Stimulated activated CD4-positive, alpha-beta T cell treated with anti-CD3 and anti-CD28 coated beads, Interleukin-2, amount 100 ng/mL, for 4 hours (primary cell): ENCODE results near the gene MAN1A1.
"Not testable (repeated sequence)": the region's sequence is repeated elsewhere in the genome, so short reads cannot be mapped to it uniquely, and the experiment has no call there.

Experiments used
- DNase-seq: peaks from one replicate; pipeline ENCODE4 v3.0.0-alpha.2; 2020; ENCODE audit warnings: low read depth

The MAN1A1 gene

DNA sequence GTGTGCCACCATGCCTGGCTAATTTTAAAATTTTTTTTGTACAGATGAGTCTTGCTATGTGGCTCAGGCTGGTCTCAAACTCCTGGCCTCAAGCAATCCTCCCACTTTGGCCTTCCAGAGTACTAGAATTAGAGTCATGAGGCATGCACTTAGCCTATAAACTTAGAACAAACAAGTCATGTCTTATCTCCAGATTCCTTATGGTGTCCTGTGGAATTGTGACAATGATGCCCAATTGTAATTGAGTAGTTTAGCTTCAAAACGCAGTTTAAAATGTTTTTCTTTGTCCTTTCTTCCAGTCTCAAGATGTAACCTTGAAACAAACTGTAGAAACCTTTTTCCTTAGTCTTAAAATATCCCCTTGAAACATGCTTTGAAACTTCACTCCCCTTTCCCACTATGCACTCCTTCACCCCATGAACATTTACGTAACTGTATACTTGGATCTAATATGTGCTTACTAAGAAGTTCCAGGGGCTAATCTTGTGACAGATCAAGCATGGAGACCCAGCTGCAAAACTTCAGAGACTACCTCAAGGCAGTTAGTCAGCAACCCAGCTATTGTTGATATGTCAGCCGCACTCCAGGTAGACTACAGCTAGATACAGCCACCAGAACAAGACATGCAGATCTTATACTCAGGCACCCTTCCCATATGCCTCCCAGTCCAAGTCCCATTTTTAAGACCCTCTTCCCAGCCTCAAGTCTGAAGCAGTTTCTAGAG, 46.2 kb downstream of the MAN1A1 start:
- DNase-seq = no peak

DNA sequence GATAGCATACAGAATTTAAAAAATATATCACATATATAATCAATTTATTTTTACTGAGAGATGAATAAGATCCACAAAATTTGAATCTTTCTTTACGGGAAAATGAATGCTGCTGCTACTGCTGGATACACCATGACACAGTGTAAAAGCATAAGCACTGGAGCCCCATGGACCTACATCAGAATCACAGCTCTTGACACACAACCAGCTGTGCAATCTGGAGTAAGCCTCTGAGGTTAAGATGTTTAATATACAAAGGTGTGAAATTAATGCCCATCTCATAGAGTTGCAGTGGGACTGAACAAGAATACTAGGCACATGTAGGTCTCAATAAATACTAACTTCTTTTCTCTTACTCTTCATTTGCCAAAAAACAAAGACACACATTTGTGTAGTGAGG, 48.1 kb downstream of the MAN1A1 start:
- DNase-seq = no peak

DNA sequence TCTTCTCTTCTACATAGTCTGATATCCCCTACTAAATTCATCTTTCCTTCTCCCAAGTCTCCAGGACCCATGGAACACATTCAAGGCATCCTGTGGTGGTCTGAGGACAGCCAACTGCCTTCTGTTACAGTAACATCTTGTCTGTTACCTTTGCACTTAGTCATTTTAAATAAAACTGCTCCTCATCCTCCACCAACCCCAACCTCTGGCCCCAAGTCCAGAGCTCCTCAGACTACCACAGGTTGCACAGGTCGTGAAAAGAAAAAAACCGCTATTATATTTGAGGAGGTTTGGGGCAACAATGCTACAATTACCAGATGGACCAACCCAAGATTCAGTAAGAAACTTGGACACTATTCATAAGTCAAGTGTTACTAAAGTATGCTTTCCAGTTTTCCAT, 49.9 kb downstream of the MAN1A1 start:
- no peak for DNase-seq

DNA sequence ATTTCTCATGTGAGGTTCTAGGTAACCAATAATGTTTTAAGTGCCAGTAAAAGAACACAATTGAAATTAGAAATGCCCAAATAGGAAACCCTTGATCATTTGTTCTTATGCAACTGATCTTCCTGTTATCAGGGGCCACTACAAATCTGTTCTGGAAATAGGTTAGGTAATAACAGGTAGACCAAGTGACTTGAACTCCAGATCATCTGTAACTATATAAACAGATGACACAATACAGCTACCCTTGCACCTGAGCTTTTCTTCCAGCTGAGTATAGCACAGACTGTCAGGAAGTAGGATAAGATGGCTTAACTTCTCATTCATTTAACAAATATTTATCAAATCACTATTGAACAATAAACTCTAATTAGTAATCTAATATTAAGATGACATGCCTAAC, 52.5 kb downstream of the MAN1A1 start:
- no peak for DNase-seq

DNA sequence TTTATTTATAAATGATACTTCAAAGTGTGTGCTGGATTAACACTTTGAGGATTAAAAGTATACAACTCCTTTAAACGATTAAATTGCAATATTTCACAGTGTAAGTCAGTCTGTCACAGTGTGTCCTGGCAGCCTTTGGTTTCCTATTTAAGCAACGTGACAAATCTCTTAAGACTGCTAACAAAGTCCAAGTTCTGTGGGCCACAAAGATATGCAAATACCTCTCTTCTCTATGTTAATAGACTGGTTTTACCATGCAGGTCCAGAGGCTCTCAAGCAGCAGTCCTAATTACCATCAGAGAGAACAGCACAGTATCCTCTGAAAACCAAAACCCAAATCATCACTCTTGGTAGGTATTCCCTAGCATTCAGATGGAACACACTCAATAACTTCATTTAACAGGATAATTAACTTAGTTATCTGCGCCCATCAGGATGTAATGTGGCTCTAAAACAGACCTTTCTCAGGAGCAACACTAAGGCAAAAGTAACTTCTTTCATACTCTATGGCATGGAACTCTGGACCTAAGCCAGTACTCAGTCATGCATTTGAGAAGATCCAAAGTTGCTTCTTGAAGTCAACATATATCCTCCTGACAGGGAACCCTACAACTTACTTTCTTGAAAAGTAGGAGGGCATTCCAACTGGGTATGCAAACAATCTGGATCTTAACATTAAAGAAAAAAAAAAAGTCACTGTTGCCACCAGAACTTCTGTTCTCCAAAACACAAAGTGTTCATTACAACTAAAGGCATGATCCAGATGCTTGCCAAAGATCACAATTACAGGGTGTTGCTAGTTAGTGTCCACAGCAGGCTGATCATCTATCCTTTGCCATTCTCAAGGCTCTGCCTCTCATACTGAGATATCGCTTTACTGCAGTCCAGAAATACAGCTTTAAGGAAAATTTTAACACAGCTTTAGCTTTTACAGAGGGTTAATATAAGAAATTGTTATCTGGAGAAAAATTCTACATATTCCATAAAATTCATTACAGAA, 53.2 kb downstream of the MAN1A1 start:
- no peak for DNase-seq

DNA sequence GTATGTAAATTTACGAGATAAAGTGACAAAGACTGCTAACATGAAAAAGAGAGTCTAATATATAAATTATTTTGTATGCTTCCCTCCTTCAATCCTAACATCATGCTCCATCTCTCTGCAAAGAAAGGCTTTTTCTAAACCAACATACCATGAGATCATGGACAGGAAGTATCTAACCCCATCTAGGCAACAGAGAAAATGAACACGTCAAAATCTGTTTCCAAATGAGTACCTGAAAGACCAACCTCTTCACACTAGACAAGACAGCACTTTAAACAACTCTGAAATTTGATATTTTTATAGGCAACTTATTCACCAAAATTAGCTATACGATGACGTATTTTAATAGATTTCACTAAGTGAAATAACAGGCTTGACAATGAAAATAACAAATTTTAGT, 54.6 kb downstream of the MAN1A1 start:
- no peak for DNase-seq

DNA sequence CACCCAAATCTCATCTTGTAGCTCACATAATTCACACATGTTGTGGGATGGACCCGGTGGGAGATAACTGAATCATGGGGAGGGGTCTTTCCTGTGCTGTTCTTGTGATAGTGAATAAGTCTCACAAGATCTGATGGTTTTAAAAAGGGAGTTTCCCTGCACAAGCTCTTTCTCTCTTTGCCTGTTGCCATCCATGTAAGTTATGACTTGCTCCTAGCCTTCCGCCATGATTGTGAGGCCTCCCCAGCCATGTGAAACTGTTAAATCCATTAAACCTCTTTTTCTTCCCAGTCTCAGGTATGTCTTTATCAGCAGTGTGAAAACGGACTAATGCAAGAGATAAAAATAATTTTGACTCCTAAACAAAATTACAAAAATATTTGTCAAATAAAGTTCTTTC, 58.5 kb downstream of the MAN1A1 start:
- not testable (repeated sequence) for DNase-seq

DNA sequence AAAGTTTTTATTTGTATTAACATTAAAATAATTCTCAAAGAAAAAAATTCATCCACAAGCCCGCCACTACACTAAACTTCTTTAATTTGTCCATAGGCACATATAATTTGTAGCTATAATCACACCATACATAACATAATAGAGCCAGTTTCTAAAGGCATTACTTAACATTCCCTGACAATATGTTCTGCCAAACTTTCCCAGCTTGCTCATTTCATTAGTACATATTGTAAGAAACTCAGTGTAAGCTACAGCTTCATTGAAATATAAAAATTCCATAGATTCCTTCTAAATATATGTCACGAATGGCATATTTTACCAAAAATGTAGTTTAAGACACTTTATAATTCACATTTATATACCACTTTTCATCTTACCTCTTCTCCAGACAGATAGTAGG, 59.3 kb downstream of the MAN1A1 start:
- no peak for DNase-seq

DNA sequence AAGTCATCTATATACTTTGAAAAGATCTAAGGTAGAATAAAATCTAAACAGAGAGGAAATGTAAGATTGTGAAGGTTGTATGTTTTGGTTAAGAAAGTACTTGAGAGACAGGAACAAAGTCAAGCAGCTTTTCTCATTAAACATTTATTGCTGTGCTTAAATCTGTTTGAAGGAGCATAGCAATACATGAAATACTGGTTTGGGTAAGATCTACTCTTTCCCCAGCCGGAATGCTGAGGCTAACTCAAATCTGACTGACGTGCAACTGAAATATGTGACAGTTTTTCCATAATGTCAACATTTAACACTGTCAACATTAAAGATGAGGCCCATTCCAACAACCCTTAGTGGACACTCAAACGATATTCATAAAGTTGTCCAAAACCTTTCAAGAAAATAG, 59.9 kb downstream of the MAN1A1 start:
- no peak for DNase-seq

DNA sequence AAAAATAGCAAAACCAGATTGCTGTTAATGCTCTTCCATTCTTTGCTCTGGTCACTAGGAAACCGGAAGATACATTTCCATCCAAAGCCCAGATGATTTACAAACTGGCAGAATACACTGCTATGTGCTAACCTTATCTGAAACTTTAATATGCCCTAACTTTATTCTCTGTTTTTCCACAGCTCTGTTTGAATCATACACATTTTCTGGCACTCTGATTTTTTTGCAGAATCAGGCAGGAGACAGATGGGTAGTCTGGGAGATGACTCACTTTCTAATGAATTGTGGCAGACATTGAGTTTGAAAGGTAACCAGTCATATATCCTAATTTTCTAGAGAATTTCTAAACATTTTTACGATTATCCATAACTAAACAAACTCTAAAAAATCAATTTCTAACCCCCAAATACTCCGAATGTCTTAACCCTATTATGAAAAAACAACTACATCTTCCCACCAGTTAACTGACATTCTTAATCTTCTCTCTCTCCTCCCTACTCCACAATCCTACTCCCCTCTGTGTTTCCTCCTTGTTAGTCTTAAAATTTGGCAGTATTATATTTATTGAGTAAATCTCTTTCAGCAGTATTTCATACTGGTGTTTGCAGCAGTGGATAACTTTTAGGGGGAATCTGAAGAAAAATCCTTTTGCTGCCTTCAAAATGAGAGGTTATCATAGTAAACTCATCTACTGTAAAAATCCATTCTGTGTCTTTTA, 63.5 kb downstream of the MAN1A1 start:
- no peak for DNase-seq

DNA sequence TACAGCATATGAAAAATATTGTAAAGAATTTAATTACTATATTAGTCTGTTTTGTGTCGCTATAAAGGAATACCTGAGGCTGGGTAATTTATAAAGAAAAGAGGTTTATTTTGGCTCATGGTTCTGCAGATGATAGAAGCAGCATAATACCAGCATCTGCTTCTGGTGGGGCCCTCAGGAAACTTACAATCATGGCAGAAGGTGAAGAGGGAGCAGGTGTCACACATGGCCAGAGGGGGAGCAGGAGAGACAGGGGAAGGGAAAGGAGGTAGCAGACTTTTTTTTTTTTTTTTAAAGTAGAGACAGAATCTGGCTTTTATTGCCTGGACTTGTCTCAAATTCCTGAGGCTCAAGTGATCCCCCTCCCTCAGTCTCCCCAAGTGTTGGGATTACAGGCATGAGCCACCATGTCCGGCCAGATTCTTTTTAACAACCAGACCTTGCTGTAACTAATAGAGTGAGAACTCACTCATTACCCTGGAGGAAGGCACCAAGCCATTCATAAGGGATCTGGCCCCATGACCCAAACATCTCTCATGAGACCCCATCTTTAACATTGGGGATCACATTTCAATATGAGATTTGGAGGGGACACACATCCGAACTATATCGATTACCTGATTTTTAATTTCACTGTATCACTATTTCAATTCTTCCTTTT, 64.6 kb downstream of the MAN1A1 start:
- DNase-seq = no peak

DNA sequence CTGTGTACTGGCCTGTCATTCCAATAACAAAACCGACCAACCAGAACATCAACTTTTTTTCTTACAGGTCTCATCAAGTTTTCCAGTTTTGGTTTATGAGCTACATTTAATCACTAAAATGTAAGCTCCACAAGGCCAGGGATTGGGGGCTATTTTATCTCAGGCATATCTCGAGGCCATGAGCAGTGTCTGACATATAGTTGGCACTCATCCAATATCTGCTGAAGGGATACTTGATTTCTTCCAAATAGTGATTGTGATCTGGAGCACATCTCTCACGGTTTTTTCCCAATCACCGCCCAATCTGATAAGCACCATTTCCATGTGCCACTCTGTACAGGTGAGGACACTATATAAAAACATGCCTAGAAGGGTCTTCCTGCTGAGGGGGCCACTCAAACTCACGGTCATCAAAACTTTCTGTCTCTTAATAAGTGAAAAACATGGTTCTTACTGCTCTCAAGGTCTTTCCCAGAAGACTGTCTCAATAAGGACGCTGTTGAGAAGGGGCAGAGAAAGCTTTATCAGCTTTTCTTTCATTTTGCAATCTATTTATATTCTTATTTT, 65.5 kb downstream of the MAN1A1 start:
- no peak for DNase-seq

DNA sequence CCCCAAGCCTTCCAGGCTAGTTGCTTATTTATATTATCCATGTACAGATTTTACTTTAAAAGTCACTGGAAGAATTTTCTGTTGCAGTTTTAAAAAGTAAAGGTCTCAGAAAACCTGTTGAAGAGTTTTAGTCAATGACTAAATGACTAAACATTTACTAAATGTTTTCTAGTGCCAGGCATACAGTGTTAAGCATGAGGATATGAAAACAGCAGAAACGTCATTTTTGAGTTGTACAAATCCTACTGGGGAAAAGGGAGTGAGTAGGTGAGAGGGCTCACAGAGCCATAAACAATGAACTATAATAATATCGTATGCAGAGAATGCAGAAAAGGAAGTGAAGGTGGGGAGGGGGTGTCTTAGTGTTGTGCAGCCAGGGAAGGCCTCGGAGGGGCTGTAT, 66.3 kb downstream of the MAN1A1 start:
- DNase-seq = no peak

DNA sequence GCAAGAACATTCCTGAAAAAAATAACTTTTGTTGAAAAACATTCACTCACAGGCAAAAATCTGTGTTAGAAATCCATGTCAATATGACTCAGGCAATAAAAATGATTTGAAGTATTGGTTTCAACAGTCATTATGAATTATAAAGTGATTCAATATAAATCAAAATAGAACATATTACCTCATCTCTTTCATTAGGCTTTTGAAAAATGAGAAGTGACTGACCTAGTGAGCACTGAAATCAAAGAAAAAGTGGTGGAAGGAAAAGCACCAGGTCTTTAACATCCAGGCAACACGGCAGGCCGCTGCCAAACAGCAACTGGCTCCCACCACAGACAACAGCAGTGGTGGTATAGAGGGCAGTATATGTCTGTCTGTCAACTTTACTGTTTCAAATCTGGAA, 68.9 kb downstream of the MAN1A1 start:
- DNase-seq = no peak

DNA sequence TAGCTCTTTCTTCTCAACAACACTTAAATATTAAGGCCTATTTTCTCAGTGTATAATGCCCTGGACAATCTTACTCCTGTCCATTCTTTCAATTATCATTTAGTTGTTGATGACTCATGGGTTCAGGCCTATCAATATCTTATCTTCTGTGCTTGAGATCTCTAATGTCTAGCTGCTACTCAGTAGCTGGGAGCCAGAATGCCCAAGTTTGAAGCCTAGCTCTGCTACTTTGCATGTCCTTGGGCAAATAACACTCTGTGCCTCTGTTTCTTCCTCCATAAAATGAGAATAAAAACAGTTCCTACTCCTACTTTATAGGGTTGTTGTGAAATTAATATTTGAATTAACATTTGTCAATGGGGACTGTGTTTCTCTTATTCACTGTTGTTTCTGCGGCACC, 69.5 kb downstream of the MAN1A1 start:
- DNase-seq = no peak

DNA sequence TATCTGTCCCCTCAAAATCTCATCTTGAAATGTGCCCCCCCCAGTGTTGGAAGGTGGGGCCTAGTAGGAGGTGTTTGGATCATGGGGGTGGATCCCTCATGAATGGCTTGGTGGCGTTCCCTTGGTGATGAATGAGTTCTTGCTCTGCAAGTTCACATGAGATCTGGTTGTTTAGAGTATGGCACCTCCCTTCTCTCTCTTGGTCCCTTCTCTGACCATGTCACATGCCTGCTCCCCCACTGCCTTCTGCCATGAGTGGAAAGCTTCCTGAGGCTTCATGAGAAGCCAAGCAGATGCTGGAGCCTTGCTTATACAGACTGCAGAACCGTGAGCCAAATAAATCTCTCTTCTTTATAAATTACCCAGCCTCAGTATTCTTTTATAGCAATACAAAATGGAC, 70.9 kb downstream of the MAN1A1 start:
- DNase-seq = no peak

DNA sequence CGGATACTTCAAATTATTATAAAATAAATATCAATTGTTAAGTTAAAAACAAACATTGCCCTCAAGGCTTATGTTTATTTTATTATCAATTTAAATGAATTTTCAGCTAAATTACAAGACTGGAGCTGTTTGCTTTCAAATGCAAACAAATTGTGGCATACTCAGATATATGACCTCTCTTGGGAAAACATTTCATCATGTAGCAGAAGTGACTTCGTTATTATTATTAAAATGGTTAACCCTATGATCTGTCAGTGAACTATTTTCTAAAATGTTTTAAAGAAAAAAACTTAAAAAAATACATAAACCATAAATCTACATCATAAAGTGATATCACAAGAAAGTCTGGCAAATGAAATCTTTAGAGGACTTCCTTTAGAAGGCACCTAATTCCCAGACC, 72.5 kb downstream of the MAN1A1 start:
- no peak for DNase-seq

DNA sequence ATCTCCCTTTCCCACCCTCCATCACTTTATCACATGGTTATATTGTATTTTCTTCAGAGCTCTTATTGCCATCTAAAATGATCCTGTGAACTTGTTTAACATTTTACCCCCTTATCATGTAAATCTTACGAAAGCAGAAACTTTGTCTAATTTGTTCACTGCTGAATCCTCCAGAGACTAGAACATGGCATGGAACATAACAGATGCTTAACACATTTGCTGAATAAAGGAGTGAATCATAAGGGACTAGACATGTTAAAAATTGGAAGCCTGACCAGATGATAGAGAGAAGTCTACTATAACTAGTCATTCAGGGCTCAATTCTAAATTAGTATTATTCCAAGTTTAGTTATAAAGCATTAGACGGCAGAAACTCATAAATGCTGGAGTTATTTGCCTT, 73.3 kb downstream of the MAN1A1 start:
- no peak for DNase-seq

DNA sequence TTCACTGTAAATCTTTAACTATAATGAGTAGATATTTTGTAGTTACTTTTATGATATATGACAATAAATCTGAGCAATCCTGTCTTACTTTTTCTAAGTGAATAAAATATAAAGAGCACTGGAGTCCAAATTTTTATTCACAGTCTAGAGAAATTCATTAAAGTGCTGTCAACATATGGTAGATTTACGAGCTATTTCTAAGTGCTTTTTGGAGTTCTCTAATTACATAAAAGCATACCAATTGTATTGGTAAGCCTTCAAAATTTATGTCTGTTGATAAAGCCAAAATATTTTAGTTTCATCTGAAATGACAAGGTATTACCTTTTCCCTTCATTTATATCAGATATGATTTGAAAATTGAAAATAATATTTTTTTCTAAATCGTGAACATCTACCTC, 75.4 kb downstream of the MAN1A1 start:
- DNase-seq = no peak

DNA sequence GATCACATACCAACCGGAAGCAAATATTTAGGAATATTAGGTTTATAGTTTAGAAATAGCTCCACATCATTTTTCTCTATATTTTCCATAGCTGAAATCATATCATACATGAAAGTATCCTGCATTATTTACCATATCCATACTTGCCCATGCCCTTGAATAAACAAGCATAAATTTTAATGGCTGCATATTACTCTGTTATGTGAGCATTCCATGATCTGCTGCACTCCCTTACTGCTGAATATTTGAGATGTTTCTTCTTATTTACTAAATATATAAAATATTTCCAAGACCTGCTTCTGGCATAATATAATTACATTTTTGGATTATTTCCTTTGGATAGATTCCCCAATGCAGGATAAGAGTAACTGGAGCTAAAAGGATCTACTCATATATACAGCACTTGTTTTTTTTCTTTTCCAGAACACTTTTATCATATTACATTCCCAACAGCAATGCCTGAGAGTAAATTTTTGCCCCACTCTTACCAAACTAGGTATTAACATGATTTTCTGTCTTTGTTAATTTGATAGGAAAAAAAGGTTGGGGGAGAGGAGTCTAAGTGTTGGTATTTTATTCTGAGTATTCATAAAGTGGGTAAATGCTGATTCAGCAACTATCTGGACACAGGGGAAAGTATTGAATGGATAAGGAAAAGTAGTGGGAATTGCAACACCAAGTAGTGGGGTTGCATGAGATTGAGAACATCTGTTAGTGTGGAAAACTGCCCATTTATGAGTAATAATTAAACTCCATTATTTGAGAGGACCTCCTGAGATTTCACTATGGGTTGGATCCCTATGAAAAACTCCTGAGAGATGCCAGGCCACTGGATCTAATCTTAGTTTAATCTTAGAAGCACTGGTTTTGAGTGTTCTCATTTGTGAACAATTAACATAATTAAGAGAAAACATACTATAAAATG, 76.0 kb downstream of the MAN1A1 start:
- DNase-seq = no peak

DNA sequence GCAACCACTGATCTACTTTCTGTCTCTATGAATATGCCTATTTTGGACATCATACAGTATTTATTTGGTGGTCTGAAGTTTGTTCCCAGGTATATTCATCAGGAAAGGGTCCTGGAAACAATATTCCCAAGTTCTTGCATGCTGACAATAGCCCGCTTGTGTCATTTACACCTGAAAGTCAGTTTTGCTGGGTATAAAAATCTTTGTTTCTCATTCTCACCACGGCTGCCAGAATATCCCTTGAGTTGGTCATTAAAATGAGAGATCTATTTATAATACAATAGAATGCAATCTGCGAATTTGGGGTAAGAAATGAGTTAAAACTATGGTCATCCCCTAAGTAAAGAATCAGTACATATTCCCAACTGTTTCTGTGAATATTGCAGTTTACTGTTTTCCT, 79.0 kb downstream of the MAN1A1 start:
- DNase-seq = no peak
